Panc1 (cell line): Measurements from ENCODE around the gene CD46.

ENCODE experiments used
- CTCF ChIP-seq: fragments of 450-650 bp; IDR thresholded peaks from 2 replicates; pipeline ENCODE4 v1.5.1; 2017; ENCODE audit warnings: mild to moderate bottlenecking
- REST ChIP-seq, 2 experiments: IDR thresholded peaks; 2 replicates each; pipeline ENCODE4 v1.6.1; 2011 to 2012; ENCODE audit warnings: low read depth in 2 of 2, control low read depth in 1 of 2, low read length in 1 of 2, mild to moderate bottlenecking in 1 of 2, moderate library complexity in 1 of 2; ENCODE audit not compliant: insufficient read depth in 1 of 2

GRCh38 chr1:207825409-207825695 lies 73.5 kb downstream of the CD46 start:
- TF ChIP-seq CTCF (no peak), REST (IDR thresholded peaks at IDR 0.05; ENCODE audit: insufficient read depth in 1 of 2, low read depth in 2 of 2, low read length in 1 of 2) (no peak)
